HepG2 (cell line): ENCODE results near the gene GGA3. TPM values are rescaled to one million over a fixed set of nuclear protein-coding genes. Genes with fewer than 3 reads are reported as not detected.

Experiments used
- CREB1 ChIP-seq, 2 experiments: fragments of 450-650 bp in 1 of 2; IDR thresholded peaks; 2 replicates each; pipeline ENCODE4 v1.6.1; 2016 to 2017; ENCODE audit warnings: control low read depth in 1 of 2, mild to moderate bottlenecking in 1 of 2, missing compliant biosample characterization in 1 of 2, missing genetic modification characterization in 1 of 2
- FIP1L1 ChIP-seq: fragments of 200-400 bp; formaldehyde crosslinking; IDR thresholded peaks from 2 replicates; pipeline ENCODE4 v1.6.1; 2018; ENCODE audit warnings: low read depth, mild to moderate bottlenecking, low read length, moderate library complexity, borderline replicate concordance; ENCODE audit not compliant: insufficient read depth
- FOXJ3 ChIP-seq: sonication (generic); formaldehyde crosslinking; IDR thresholded peaks from 2 replicates; pipeline ENCODE4 v1.4.0; 2020; ENCODE audit warnings: missing genetic modification reagents, mild to moderate bottlenecking, borderline replicate concordance
- GATAD2A ChIP-seq: IDR thresholded peaks from 2 replicates; pipeline ENCODE4 v1.6.1; 2016
- GMEB1 ChIP-seq: sonication (generic); formaldehyde crosslinking; IDR thresholded peaks from 2 replicates; pipeline ENCODE4 v1.5.1; 2020; ENCODE audit warnings: missing genetic modification reagents, mild to moderate bottlenecking, borderline replicate concordance
- GMEB2 ChIP-seq: IDR thresholded peaks from 2 replicates; pipeline ENCODE4 v1.6.1; 2016; ENCODE audit warnings: missing biosample characterization, missing genetic modification reagents, low read depth
- SP4 ChIP-seq: sonication (generic); formaldehyde crosslinking; IDR thresholded peaks from 2 replicates; pipeline ENCODE4 v1.8.1; 2023; ENCODE audit warnings: mild to moderate bottlenecking, missing genetic modification reagents
- THYN1 ChIP-seq: sonication (generic); formaldehyde crosslinking; IDR thresholded peaks from 2 replicates; pipeline ENCODE4 v1.8.1; 2023; ENCODE audit warnings: low read depth, mild to moderate bottlenecking, moderate library complexity, missing genetic modification reagents, borderline replicate concordance
- YEATS4 ChIP-seq: sonication (generic); formaldehyde crosslinking; IDR thresholded peaks from 2 replicates; pipeline ENCODE4 v1.4.0; 2020; ENCODE audit warnings: missing genetic modification reagents, borderline replicate concordance
- ZBTB4 ChIP-seq: sonication (generic); formaldehyde crosslinking; IDR thresholded peaks from 2 replicates; pipeline ENCODE4 v1.4.0; 2020; ENCODE audit warnings: missing genetic modification reagents, mild to moderate bottlenecking, borderline replicate concordance
- ZBTB7B ChIP-seq: sonication (generic); formaldehyde crosslinking; IDR thresholded peaks from 2 replicates; pipeline ENCODE4 v1.4.0; 2020; ENCODE audit warnings: missing genetic modification reagents
- ZFY ChIP-seq: sonication (generic); formaldehyde crosslinking; IDR thresholded peaks from 2 replicates; pipeline ENCODE4 v1.4.0; 2020; ENCODE audit warnings: missing genetic modification reagents
- ZNF235 ChIP-seq: sonication (generic); formaldehyde crosslinking; IDR thresholded peaks from 2 replicates; pipeline ENCODE4 v1.8.1; 2023; ENCODE audit warnings: mild to moderate bottlenecking, missing genetic modification reagents, borderline replicate concordance
- ZNF296 ChIP-seq: sonication (generic); formaldehyde crosslinking; conservative IDR thresholded peaks from 2 replicates; pipeline ENCODE4 v1.5.0; 2020; ENCODE audit warnings: mild to moderate bottlenecking, missing genetic modification reagents
- ZNF451 ChIP-seq: sonication (generic); formaldehyde crosslinking; IDR thresholded peaks from 2 replicates; pipeline ENCODE4 v1.5.0; 2020; ENCODE audit warnings: mild to moderate bottlenecking, missing genetic modification reagents
- ZNF709 ChIP-seq: sonication (generic); formaldehyde crosslinking; IDR thresholded peaks from 2 replicates; pipeline ENCODE4 v1.5.0; 2020; ENCODE audit warnings: mild to moderate bottlenecking, missing genetic modification reagents
- ZNF761 ChIP-seq: sonication (generic); formaldehyde crosslinking; conservative IDR thresholded peaks from 2 replicates; pipeline ENCODE4 v1.4.0; 2020; ENCODE audit warnings: mild to moderate bottlenecking, missing genetic modification reagents
- polyA plus RNA-seq, 8 experiments: library from polyadenylated mRNA; depleted of rRNA in 3 of 8; stranded (reverse) in 7 of 8; unstranded in 1 of 8; fragments of >200 nt; fragmentation: Illumina TruSeq in 4 of 8; extraction: Trizol in 4 of 8; gene quantifications; 2 replicates each; pipeline versions ENCODE4 v1.2.1 to v1.2.3, GENCODE V29; 2011 to 2016; ENCODE audit warnings: low read depth in 4 of 8, missing spikeins in 1 of 8, mixed read lengths in 1 of 8; ENCODE audit not compliant: insufficient read depth in 1 of 8
- total RNA-seq, 5 experiments: library from RNA; depleted of rRNA; stranded (reverse); fragments of >200 nt; fragmentation: Illumina TruSeq; extraction: Trizol; gene quantifications; 2 replicates each; pipeline ENCODE4 v1.2.3, GENCODE V29; 2016; ENCODE audit warnings: low read depth in 1 of 5

The GGA3 gene
- total and polyA plus RNA-seq, 2 of the 13 experiments (the other 11 are each of a cell fraction or from before 2014, with no cell fraction given): 28.4 to 43.7 TPM

- TF ChIP-seq ZNF761 (peak; percentile 94), ZNF709 (CRISPR knock-in tag) (peak; percentile 92), CREB1 (IDR thresholded peaks at IDR 0.05) (peak; percentile 24; the same call in 1 of the 2 replicates), CREB1 (CRISPR knock-in tag; IDR thresholded peaks at IDR 0.05) (peak; percentile 68), ZNF451 (CRISPR knock-in tag) (peak; percentile 91), FOXJ3 (CRISPR knock-in tag) (0 out of 2 replicates have a peak, but pooled peaks have one; percentile 79), ZNF296 (CRISPR knock-in tag) (peak; percentile 10; the same call in 1 of the 2 replicates), GMEB1 (CRISPR knock-in tag) (peak; percentile 95), YEATS4 (CRISPR knock-in tag) (peak; percentile 86), GMEB2 (CRISPR knock-in tag) (0 out of 2 replicates have a peak, but pooled peaks have one; percentile 46), ZBTB7B (CRISPR knock-in tag) (peak; percentile 25), ZBTB4 (CRISPR knock-in tag) (peak; percentile 67; the same call in 1 of the 2 replicates), THYN1 (CRISPR knock-in tag) (no peak), GATAD2A (CRISPR knock-in tag) (no peak; the same call in 1 of the 2 replicates), SP4 (CRISPR knock-in tag) (peak; percentile 92), ZFY (CRISPR knock-in tag) (peak; percentile 88), FIP1L1 (no peak), ZNF235 (peak; percentile 65; the same call in 1 of the 2 replicates)
Observed at GRCh38 chr17:75205037-75205792, 56.2 kb downstream of the GGA3 start, which contains the start of gene NUP85 (continued).
